Measurements from ENCODE around the gene THAP12.

DNA sequence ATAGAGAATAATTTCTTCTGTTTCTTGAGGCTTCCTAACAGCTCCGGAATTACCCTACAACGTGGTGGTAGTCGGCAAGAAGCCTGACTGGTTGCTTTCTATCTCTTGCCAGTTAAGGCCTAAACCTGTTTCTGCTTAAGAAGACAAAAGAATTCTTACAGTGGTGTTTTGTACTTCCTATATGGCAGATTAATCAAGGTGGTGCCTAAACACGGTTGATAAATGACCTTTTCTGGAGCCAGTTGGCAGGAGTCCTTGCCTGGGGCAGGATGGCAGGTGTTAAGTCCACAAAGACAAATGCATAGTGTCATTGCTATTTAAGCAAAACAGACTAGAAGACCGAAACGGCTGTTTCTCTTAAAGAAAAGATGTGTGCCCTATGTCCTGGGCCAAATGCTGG lies 10.1 kb upstream of the THAP12 start:
- TF ChIP-seq, protein P1, sequence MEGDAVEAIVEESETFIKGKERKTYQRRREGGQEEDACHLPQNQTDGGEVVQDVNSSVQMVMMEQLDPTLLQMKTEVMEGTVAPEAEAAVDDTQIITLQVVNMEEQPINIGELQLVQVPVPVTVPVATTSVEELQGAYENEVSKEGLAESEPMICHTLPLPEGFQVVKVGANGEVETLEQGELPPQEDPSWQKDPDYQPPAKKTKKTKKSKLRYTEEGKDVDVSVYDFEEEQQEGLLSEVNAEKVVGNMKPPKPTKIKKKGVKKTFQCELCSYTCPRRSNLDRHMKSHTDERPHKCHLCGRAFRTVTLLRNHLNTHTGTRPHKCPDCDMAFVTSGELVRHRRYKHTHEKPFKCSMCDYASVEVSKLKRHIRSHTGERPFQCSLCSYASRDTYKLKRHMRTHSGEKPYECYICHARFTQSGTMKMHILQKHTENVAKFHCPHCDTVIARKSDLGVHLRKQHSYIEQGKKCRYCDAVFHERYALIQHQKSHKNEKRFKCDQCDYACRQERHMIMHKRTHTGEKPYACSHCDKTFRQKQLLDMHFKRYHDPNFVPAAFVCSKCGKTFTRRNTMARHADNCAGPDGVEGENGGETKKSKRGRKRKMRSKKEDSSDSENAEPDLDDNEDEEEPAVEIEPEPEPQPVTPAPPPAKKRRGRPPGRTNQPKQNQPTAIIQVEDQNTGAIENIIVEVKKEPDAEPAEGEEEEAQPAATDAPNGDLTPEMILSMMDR (optimal IDR thresholded peaks at IDR 0.05 in 1 of 3, IDR thresholded peaks at IDR 0.05 in 1 of 3, conservative IDR thresholded peaks at IDR 0.05 in 1 of 3; ENCODE audit: extremely low read depth in 1 of 3, insufficient read depth in 2 of 3, low read length in 3 of 3) = no peak
- no peak for TF ChIP-seq EZH2 (IDR thresholded peaks at IDR 0.05; ENCODE audit: low read length)

Measured in keratinocyte (primary cell).